Stimulated activated CD4-positive, alpha-beta T cell treated with anti-CD3 and anti-CD28 coated beads, TNF-alpha, amount 100 ng/mL, for 48 hours (primary cell): ENCODE data around the gene PGAP3.
"Not testable (repeated sequence)": the region's sequence is repeated elsewhere in the genome, so short reads cannot be mapped to it uniquely, and the experiment has no call there.

Source experiments
- DNase-seq, 3 donors: peaks; one replicate each; pipeline ENCODE4 v3.0.0-alpha.2; 2020; ENCODE audit warnings: low read depth in 3 of 3

The PGAP3 gene

GRCh38 chr17:39687546-39688474, at the start of gene PGAP3:
Gene PGAP3 (minus strand): TSS chr17:39688057. CDS start chr17:39688014, 43 bp downstream.
- DNase-seq: peak; percentile 70 to 85 (median 81)

- DNase-seq: no peak
Observed at GRCh38 chr17:39737206-39737759, 49.4 kb upstream of the PGAP3 start.

- no peak for DNase-seq
Observed at GRCh38 chr17:39736319-39737165, 48.7 kb upstream of the PGAP3 start.

GRCh38 chr17:39735882-39736281, 48.0 kb upstream of the PGAP3 start:
- DNase-seq: no peak

GRCh38 chr17:39732586-39732985, 44.7 kb upstream of the PGAP3 start:
- DNase-seq: no peak

- peak; percentile 85 to 95 (median 91) for DNase-seq
Observed at GRCh38 chr17:39730095-39730921, 42.5 kb upstream of the PGAP3 start, which contains the start of gene MIEN1. Gene MIEN1 (minus strand): TSS chr17:39730532. CDS start chr17:39730495, 37 bp downstream.

- no peak for DNase-seq
Observed at GRCh38 chr17:39729280-39729851, 41.5 kb upstream of the PGAP3 start.

GRCh38 chr17:39727556-39727955, 39.7 kb upstream of the PGAP3 start:
- DNase-seq: no peak

- DNase-seq: no peak
Observed at GRCh38 chr17:39726617-39727016, 38.8 kb upstream of the PGAP3 start.

GRCh38 chr17:39725923-39726322, 38.1 kb upstream of the PGAP3 start:
- not testable (repeated sequence) for DNase-seq

- no peak for DNase-seq
Observed at GRCh38 chr17:39724731-39725130, 36.9 kb upstream of the PGAP3 start.

- DNase-seq: no peak
Observed at GRCh38 chr17:39722965-39723848, 35.4 kb upstream of the PGAP3 start.

GRCh38 chr17:39722104-39722503, 34.2 kb upstream of the PGAP3 start:
- no peak for DNase-seq

- no peak for DNase-seq
Observed at GRCh38 chr17:39719563-39720355, 31.9 kb upstream of the PGAP3 start.

GRCh38 chr17:39717660-39718059, 29.8 kb upstream of the PGAP3 start:
- DNase-seq: no peak

- no peak for DNase-seq
Observed at GRCh38 chr17:39716879-39717536, 29.2 kb upstream of the PGAP3 start.

- no peak for DNase-seq
Observed at GRCh38 chr17:39716073-39716818, 28.4 kb upstream of the PGAP3 start.
